GM23338 (cell line): ENCODE data around the gene GNB5.

Source experiments
- CREB1 ChIP-seq: fragments of 250-450 bp; sonication (Bioruptor Pico); IDR thresholded peaks from 2 replicates; pipeline ENCODE4 v1.5.0; 2020; ENCODE audit warnings: low read depth, mild to moderate bottlenecking, moderate library complexity
- EZH2 ChIP-seq: fragments of 200-600 bp; sonication (generic); IDR thresholded peaks from one replicate; pipeline ENCODE4 v1.8.0; 2017; ENCODE audit warnings: antibody characterized with exemption, mild to moderate bottlenecking, low read depth; ENCODE audit not compliant: unreplicated experiment
- EZH2phosphoT487 ChIP-seq: fragments of 200-600 bp; sonication (generic); IDR thresholded peaks from one replicate; pipeline ENCODE4 v1.8.1; 2018; ENCODE audit warnings: antibody characterized with exemption; ENCODE audit not compliant: unreplicated experiment
- JUNB ChIP-seq: IDR thresholded peaks from one replicate; pipeline ENCODE4 v1.6.1; 2016; ENCODE audit warnings: antibody characterized with exemption; ENCODE audit not compliant: unreplicated experiment
- NANOG ChIP-seq: IDR thresholded peaks from 2 replicates; pipeline ENCODE4 v1.6.1; 2016; ENCODE audit warnings: antibody characterized with exemption, borderline replicate concordance
- POLR2AphosphoS5 ChIP-seq: IDR thresholded peaks from 2 replicates; pipeline ENCODE4 v1.6.1; 2016; ENCODE audit warnings: antibody characterized with exemption, low read depth
- REST ChIP-seq: IDR thresholded peaks from one replicate; pipeline ENCODE4 v1.6.1; 2018; ENCODE audit warnings: antibody characterized with exemption; ENCODE audit not compliant: unreplicated experiment
- ZNF114 ChIP-seq: fragments of 250-450 bp; sonication (Bioruptor Pico); IDR thresholded peaks from 2 replicates; pipeline ENCODE4 v1.5.0; 2020; ENCODE audit warnings: mild to moderate bottlenecking, moderate library complexity
- TF ChIP-seq, protein P1 (sequence below), 2 experiments: fragments of 200-600 bp in 1 of 2; sonication (generic) in 1 of 2; conservative IDR thresholded peaks; 2 replicates each; pipeline versions ENCODE4 v1.5.1 to v1.6.1; 2016 to 2017; ENCODE audit warnings: antibody characterized with exemption in 2 of 2, low read depth in 2 of 2, mild to moderate bottlenecking in 2 of 2, moderate library complexity in 1 of 2
- TF ChIP-seq, protein P2 (sequence below): IDR thresholded peaks from 2 replicates; pipeline ENCODE4 v1.6.1; 2016; ENCODE audit warnings: antibody characterized with exemption

DNA sequence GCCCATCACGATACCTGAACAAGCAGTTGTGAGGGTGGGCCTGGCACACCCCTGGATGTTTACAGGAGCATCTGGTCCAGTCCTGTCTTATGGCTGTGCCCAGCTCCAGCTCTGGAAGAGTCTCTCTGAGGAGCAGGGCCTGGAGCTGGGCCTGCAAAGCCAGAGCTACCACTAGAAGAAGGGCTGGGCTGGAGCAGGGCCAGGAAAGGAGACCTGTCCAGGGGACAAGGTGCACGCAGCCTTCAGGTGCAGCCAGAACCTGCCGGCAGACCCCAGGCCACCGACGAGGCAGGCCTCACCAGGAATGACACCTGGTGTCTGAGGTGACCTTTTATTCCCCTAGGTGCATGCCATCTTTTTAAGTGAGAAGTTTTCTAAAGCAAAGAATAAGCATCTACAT, 70.2 kb downstream of the GNB5 start:
- TF ChIP-seq CREB1, result no peak
- TF ChIP-seq, protein P1, sequence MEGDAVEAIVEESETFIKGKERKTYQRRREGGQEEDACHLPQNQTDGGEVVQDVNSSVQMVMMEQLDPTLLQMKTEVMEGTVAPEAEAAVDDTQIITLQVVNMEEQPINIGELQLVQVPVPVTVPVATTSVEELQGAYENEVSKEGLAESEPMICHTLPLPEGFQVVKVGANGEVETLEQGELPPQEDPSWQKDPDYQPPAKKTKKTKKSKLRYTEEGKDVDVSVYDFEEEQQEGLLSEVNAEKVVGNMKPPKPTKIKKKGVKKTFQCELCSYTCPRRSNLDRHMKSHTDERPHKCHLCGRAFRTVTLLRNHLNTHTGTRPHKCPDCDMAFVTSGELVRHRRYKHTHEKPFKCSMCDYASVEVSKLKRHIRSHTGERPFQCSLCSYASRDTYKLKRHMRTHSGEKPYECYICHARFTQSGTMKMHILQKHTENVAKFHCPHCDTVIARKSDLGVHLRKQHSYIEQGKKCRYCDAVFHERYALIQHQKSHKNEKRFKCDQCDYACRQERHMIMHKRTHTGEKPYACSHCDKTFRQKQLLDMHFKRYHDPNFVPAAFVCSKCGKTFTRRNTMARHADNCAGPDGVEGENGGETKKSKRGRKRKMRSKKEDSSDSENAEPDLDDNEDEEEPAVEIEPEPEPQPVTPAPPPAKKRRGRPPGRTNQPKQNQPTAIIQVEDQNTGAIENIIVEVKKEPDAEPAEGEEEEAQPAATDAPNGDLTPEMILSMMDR (conservative IDR thresholded peaks at IDR 0.05; ENCODE audit: low read depth in 2 of 2), result no peak
- TF ChIP-seq ZNF114, result no peak
- no peak for TF ChIP-seq POLR2AphosphoS5
- no peak for TF ChIP-seq EZH2
- TF ChIP-seq NANOG, result no peak
- TF ChIP-seq EZH2phosphoT487, result no peak
- TF ChIP-seq REST, result no peak
- no peak for TF ChIP-seq JUNB
- TF ChIP-seq, protein P2, sequence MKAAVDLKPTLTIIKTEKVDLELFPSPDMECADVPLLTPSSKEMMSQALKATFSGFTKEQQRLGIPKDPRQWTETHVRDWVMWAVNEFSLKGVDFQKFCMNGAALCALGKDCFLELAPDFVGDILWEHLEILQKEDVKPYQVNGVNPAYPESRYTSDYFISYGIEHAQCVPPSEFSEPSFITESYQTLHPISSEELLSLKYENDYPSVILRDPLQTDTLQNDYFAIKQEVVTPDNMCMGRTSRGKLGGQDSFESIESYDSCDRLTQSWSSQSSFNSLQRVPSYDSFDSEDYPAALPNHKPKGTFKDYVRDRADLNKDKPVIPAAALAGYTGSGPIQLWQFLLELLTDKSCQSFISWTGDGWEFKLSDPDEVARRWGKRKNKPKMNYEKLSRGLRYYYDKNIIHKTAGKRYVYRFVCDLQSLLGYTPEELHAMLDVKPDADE, result no peak
